ENCODE data around the gene PRKAG1. TPM values are rescaled to one million over a fixed set of nuclear protein-coding genes. Genes with fewer than 3 reads are reported as not detected.

PRKAG1 gene
- total RNA-seq, 1 donor: 95.9 TPM

DNA sequence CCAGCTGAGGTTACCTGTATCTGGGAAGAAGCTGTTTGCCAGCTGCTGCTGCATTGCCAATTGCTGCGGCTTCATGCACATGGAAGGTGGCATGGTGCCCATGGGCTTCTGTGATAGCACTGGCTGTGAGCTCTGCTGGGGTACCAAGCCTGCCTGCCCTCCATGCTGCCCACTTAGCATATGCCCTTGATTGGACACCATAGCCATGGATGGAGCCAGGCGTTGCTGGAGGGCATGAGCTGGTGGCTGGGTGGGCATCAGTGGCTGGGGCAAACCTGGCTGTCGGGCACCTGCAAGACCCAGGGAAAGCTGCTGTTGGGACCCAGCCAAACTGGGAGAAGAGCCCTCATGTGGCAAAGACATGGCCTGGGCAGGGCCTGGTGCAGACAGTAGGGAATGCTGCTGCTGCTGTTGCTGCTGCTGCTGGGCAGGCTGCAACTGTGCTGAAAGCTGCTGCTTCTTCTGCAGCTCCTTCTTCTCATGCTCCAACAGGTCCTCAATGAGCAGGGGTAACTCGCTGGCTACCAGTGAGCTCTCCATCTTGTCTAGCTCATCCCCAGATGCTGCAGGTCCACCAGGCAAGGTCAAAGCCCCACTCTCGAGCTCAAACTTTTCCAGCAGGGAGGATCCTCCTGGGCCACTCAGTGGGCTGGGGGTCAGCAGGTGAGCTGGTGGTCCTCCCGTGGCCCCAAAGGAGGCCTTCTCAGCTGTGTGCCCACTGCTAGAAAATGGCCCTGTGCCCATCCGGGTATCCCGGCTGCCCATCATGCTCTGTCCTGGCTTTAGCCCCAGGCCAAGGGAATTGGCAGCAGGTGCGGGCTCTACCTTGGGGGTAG lies 18.8 kb upstream of the PRKAG1 start:
- TF ChIP-seq, protein P1, sequence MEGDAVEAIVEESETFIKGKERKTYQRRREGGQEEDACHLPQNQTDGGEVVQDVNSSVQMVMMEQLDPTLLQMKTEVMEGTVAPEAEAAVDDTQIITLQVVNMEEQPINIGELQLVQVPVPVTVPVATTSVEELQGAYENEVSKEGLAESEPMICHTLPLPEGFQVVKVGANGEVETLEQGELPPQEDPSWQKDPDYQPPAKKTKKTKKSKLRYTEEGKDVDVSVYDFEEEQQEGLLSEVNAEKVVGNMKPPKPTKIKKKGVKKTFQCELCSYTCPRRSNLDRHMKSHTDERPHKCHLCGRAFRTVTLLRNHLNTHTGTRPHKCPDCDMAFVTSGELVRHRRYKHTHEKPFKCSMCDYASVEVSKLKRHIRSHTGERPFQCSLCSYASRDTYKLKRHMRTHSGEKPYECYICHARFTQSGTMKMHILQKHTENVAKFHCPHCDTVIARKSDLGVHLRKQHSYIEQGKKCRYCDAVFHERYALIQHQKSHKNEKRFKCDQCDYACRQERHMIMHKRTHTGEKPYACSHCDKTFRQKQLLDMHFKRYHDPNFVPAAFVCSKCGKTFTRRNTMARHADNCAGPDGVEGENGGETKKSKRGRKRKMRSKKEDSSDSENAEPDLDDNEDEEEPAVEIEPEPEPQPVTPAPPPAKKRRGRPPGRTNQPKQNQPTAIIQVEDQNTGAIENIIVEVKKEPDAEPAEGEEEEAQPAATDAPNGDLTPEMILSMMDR (IDR thresholded peaks at IDR 0.05; ENCODE audit: insufficient read depth, low read length): no peak
- H3K4me3 ChIP-seq (ENCODE audit: low read depth, low read length): no peak overlapping the region
- DNase-seq (ENCODE audit: low read depth): no peak

DNA sequence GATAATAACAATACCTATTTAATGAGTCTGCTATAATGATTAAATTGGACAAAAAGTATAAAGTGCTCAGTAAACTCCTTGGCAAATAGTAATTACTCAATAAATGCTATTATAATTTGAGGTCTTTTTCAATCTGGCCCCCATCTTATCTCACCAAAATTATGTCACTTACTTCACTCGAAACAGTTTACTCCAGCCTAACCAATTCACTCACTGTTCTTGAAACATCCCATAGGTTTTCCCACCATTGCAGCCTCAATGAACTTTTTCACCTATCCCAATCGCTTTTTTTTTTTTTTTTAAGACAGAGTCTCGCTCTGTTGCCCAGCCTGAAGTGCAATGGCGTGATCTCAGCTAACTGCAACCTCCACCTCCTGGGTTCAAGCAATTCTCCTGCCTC lies 17.5 kb upstream of the PRKAG1 start:
- DNase-seq (ENCODE audit: low read depth): no peak
- H3K4me3 ChIP-seq (ENCODE audit: low read depth, low read length): no peak overlapping the region
- TF ChIP-seq, protein P1 (IDR thresholded peaks at IDR 0.05; ENCODE audit: insufficient read depth, low read length): no peak

DNA sequence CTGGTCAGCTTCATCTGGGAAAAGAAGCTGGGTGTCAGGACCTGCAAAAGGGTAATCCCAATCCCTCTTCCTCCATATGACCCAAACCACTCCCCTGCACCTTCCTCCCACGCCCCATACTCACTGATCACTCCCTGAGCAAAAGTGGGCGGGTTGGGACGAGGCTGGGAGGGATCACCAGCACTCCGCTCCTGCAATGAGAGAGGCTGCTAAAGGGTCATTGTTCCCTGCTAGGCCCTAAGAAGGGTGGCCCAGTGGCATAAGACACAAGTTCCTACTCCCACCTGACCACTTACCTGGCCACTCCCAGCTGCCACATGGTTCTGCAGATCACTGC lies 15.7 kb upstream of the PRKAG1 start:
- DNase-seq (ENCODE audit: low read depth): no peak
- TF ChIP-seq, protein P1 (IDR thresholded peaks at IDR 0.05; ENCODE audit: insufficient read depth, low read length): no peak

DNA sequence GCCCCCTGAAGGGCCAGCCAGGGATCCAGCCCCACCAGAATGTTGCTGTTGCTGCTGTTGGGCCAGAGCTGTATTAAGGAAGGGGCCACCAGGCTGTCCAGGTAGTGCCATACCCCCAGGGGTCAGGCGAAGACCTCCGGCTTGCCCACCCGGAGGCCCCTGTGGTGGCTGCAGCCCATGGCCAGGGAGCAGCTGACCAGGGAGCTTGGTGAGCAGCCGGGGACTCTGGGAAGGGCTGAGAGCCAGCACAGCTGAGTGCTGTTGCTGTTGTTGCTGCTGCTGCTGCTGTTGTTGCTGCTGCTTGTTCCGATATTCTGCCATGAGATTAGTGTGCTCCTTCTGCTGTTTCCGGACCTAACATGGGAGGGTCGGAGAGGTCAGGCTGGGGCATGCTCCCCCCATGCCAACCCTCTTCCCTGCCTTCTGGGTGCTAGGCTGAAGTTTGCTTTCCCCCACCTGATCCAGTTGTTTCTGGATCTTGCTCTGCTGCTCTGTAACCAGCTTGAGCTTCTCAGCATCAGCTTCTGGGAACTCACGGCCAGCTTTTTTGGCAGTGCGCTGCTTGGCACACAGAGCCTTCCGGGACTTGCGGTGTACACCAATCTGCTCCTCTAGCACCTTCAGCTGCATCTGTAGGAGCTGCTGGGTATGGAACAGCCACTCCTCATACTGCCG lies 15.2 kb upstream of the PRKAG1 start:
- TF ChIP-seq, protein P1 (IDR thresholded peaks at IDR 0.05; ENCODE audit: insufficient read depth, low read length): no peak
- DNase-seq (ENCODE audit: low read depth): no peak
- H3K4me3 ChIP-seq (ENCODE audit: low read depth, low read length): no peak overlapping the region

More for the DNA sequence above, 15.7 kb upstream of the PRKAG1 start:
- no peak overlapping the region for H3K4me3 ChIP-seq (ENCODE audit: low read depth, low read length)

DNA sequence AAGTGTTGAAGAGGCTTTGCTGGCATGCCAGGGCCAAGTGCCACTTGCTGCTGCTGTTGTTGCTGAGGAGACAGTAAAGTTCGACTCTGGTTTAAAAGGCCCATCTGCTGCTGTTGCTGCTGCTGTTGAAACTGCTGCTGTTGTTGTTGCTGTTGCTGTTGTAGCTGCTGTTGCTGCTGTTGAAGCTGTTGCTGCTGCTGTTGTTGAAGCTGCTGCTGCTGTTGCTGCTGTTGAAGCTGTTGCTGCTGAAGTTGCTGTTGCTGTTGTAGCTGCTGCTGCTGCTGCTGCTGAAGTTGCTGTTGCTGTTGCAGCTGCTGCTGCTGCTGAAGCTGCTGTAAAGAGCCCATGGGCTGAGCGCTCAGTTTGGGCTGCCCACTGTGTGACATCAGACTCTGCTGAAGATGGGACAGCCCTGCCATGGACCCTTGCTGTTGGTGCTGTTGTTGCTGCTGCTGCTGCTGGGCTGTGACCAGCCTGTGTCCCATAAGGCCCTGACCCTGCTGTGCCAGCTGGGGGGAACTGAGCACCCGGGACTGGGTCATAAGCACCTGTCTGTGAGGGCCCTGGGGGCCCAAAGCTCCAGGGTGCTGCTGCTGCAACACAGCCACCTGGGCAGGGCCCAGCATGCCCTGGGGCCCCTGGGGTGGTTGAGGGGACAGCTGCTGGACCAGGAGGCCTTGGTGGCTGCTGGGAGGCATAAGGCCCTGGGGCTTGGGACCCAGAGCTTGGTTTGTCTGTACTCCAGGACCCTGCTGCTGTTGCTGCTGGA lies 14.3 kb upstream of the PRKAG1 start:
- no peak for DNase-seq (ENCODE audit: low read depth)
- TF ChIP-seq, protein P1 (IDR thresholded peaks at IDR 0.05; ENCODE audit: insufficient read depth, low read length): no peak
- no peak overlapping the region for H3K4me3 ChIP-seq (ENCODE audit: low read depth, low read length)

DNA sequence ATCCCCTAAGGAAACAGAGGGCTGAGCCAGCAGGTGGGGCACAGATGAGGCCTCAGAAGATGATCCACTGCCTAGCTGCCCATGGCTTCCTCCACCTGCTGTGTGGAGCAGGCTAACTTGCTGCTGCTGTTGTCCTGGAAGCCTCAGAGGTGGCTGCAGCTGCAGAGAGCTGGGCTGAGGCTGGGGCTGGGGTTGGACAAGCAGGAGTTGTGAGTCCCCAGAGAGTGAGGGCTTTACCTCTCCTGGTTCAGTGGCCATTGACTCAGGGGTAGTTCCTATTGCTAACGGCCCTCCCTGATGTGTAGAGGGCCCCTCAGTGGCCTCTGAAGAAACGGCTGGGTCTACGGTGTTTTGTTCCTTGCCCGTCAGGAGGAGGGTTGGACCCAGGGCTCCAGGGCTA lies 13.7 kb upstream of the PRKAG1 start:
- no peak overlapping the region for H3K4me3 ChIP-seq (ENCODE audit: low read depth, low read length)
- TF ChIP-seq, protein P1 (IDR thresholded peaks at IDR 0.05; ENCODE audit: insufficient read depth, low read length): no peak
- DNase-seq (ENCODE audit: low read depth): no peak
